ENCODE data around the gene NCK2.
A peak's percentile ranks its signal among the peaks of the same experiment; 100 is the strongest.

Gene NCK2

GRCh38 chr2:105872830-105873229 lies 128.1 kb downstream of the NCK2 start:
- ATAC-seq (no peak), DNase-seq (no peak)

DNA sequence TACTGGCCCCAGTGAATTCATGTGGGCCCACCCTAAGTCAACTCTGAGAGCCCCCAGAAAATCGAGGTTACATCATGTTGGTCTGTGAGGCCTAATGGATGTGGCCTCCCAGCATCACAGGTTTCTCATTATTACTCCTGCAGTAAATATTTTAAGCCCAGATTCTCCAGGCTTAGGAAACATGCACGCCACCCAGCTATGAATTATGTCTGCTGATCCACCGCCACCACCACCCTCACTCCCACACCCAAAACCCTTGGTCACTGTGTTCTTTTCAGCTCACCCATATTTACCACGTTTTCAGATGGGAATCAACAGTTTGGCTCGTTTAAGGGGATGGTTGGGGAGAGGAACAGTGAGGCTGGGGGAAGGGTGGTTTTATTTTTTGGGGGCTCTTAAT lies 128.6 kb downstream of the NCK2 start:
- ATAC-seq (peak; percentile 15), DNase-seq (no peak)

DNA sequence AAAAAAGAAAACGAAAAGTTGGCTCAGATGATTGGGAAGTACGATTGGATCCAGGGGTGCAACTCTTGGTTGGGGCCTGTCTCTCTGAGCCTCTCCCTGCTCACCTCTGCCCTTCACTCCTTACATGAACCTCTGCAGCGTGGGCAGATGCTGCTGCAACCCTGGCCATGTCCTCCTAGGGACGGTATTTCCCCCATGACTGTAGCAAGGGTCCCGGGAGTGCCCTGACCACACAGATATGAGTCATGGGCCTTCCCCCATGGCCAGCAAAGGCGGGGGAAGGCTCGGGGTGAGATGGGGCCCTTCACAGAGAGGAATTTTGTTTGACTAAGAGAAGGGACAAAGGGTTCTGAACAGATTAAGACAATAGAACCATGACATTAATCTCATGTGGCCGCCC lies 129.0 kb downstream of the NCK2 start:
- peak; percentile 95 for ATAC-seq

DNA sequence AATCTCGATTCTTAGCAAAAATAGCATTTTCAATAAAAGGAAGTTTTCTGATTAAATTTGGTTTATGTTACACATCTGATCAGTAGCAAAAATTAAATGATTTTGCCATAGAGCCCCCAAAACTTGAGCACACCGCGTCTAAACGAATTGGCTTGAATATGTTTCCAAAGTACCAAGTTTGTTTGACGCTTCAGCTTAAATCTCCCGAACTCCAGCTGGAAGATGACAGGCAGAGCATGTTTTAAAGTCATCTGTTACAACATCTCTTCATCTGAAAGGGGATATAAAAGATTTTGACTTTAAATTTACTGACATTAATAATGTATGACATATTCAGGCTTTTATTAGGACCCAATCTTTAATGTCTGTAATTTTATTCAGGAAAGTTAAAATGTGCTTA lies 129.8 kb downstream of the NCK2 start:
- DNase-seq, result no peak
- ATAC-seq, result no peak

More for the DNA sequence above, 129.0 kb downstream of the NCK2 start:
- DNase-seq, result peak; percentile 85

DNA sequence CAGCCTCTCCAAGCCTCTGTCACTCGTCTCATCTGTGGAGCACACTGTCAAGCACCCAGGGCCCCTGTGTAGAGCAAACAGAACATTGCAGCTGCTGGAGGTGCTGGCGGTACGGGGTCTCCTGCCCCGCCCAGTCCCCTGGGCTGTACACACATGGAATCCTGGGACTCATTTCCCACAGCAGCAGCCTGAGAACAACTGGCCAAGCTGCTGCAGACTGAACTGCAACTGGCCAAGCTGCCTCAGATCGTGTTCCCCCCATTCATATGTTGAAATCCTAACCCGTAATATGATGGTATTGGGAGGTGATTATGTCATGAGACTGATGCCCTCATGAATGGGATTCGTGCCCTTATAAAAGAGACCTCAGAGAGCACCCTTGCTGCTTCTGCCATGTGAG lies 130.5 kb downstream of the NCK2 start:
- DNase-seq (no peak), ATAC-seq (no peak)

DNA sequence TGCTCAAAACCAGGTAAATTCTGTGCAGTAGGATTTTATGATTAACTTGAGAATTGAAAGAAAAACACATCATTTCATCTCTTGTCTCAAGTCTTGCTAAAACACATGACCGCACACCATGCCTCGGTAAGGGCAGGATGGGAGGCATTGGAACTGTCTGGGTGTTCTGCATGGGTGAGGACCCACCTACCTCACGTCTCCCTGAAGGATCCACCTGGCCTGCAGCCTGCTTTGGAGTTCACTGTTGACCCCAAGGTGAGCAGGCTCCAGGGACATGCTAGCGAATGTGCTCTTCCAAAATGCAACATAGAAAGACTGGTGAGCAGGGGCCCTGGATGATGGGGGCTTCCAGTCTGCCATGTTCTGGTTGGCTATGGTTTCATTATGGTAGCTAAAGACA lies 131.5 kb downstream of the NCK2 start:
- no peak for DNase-seq

GRCh38 chr2:105877945-105878344 lies 133.2 kb downstream of the NCK2 start:
- ATAC-seq (no peak), DNase-seq (no peak)

More for the DNA sequence above, 131.5 kb downstream of the NCK2 start:
- no peak for ATAC-seq

DNA sequence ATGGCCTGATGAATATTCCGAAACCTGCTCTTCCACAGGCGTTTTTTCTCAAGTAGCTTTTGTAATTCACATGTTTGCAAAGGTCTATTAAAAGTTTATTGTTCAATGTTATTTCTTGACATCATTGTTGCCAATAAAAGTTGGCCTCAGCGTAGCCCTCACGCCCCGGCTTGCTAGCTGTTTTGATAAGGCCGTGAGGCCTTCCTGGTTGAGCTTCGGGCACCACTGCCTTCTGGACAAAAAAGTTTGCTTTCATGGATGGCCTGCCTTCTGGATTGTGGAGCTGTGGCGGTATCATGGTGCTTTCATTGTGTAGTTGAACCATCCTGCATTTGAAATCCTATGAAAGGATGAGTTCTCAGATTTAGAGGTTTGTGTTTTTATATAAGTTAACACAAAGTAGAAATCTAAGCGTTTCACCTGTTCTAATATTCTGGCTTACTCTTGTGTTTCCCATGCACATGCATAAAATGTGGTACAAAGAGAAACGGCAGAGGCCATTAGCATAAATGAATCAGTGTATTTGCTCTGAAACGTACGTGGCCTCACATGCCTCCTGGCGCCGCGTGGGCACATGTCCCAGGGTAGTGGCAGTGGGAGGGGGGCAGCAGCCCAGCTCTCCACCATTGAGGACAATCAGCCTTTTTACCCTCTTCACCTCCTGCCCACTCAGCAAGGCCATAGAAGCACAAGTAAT lies 134.5 kb downstream of the NCK2 start:
- ATAC-seq (no peak), DNase-seq (no peak)

GRCh38 chr2:105879803-105880300 lies 135.1 kb downstream of the NCK2 start:
- no peak for DNase-seq
- peak; percentile 14 for ATAC-seq

- ATAC-seq, result no peak
- no peak for DNase-seq
Observed at GRCh38 chr2:105880637-105881036, 135.9 kb downstream of the NCK2 start.

DNA sequence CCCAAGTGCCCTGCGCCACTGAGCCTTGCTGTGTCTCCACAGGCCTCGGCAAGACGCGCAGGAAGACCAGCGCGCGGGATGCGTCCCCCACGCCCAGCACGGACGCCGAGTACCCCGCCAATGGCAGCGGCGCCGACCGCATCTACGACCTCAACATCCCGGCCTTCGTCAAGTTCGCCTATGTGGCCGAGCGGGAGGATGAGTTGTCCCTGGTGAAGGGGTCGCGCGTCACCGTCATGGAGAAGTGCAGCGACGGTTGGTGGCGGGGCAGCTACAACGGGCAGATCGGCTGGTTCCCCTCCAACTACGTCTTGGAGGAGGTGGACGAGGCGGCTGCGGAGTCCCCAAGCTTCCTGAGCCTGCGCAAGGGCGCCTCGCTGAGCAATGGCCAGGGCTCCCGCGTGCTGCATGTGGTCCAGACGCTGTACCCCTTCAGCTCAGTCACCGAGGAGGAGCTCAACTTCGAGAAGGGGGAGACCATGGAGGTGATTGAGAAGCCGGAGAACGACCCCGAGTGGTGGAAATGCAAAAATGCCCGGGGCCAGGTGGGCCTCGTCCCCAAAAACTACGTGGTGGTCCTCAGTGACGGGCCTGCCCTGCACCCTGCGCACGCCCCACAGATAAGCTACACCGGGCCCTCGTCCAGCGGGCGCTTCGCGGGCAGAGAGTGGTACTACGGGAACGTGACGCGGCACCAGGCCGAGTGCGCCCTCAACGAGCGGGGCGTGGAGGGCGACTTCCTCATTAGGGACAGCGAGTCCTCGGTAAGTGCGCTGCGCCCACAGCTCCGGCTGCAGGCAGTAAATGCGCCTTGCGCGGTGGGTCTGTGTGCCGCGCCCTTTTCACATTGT lies 136.8 kb downstream of the NCK2 start:
- ATAC-seq (no peak), DNase-seq (no peak)

GRCh38 chr2:105882341-105882740 lies 137.6 kb downstream of the NCK2 start:
- DNase-seq (no peak), ATAC-seq (no peak)

GRCh38 chr2:105882920-105883435 lies 138.3 kb downstream of the NCK2 start:
- ATAC-seq, result no peak

GRCh38 chr2:105883911-105884694 lies 139.4 kb downstream of the NCK2 start:
- no peak for DNase-seq
- ATAC-seq, result no peak

More at GRCh38 chr2:105882920-105883435, 138.3 kb downstream of the NCK2 start:
- no peak for DNase-seq

DNA sequence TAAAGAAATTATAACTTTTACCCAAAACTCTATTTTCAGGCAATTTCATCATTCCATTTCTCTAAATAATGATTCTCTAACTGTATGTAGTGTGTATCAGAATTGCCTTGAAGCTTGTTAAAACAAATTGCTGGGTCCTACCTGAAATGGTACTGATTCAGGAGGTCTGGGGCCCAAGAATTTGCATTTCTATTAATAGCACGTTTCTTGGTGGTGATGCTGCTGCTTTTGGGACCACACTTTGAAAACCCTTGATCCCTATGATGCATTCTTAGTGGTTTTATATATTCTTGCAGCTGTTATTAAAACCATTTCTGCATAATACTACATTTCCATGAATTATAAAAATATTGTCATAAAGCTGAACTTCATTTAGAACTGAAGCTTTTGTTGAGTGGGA lies 140.7 kb downstream of the NCK2 start:
- DNase-seq, result no peak
- ATAC-seq, result no peak

GRCh38 chr2:105886029-105886454 lies 141.3 kb downstream of the NCK2 start:
- no peak for DNase-seq
- no peak for ATAC-seq

- no peak for DNase-seq
- ATAC-seq, result no peak
Observed at GRCh38 chr2:105886687-105887086, 142.0 kb downstream of the NCK2 start.

- ATAC-seq, result peak; percentile 62
Observed at GRCh38 chr2:105887256-105887655, 142.5 kb downstream of the NCK2 start.

DNA sequence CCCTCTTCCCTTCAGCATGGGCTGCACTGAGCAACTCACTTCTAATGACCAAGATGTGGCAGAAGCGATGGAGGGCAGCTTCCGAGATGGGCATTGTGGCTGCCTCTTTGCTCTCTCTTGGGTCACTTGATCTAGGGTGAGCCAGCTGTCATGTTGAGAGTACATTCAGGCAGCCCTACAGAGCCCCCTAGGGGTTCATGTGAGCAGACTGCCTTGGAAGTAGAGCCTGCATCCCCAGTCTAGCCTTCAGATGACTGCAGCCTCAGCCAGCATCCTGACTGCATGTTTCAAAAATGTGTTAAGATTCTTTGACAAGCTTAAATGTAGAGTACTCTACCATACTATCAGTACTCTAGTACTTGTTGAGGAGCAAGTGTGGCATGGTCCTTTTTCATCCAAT lies 143.9 kb downstream of the NCK2 start:
- ATAC-seq (peak; percentile 75), DNase-seq (peak; percentile 35)

More at GRCh38 chr2:105887256-105887655, 142.5 kb downstream of the NCK2 start:
- DNase-seq, result no peak

GRCh38 chr2:105889046-105889445 lies 144.3 kb downstream of the NCK2 start:
- ATAC-seq (no peak), DNase-seq (no peak)

DNA sequence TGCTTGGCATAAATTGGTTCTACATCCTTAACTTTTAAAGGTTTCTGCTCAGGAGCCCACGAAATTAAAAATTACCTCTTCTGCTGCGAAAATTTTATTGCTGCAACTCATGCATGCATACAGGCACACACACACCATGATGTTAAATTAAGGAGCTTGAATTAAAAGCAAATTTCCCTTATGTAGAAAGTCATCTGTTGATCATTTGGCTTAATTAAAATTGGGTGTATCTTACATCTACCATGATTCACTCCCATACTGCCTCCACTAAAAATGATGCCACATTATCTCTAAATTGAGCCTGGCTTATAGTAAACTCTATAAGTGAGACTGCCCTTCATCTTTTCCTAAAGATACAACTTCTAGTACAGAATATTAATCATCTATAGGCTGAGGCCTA lies 145.4 kb downstream of the NCK2 start:
- DNase-seq, result no peak
- no peak for ATAC-seq

DNA sequence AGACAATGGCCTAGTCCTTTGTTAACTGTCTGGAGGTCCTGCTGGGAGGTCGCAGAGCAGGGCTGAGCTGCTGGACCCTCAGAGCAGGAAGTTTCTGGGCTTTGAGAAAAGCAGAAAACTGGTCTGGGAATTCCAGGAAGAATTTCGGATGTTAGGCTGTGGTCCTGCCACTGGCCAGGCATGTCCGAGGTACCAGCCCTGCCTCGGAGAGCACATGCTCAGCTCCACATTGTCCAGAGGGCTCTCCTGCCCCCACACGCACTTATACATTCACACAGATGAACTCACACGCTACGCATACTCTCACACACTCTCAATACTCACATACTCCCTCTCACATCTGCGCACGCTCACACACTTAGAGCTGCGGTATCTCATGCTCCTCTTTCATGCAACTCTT lies 146.1 kb downstream of the NCK2 start:
- DNase-seq, result no peak
- ATAC-seq, result no peak
